DOHH2 (cell line): ENCODE results near the gene RNF213.

Source experiments
- EZH2phosphoT487 ChIP-seq: fragments of 200-600 bp; sonication (generic); IDR thresholded peaks from 2 replicates; pipeline ENCODE4 v1.6.1; 2017; ENCODE audit warnings: borderline replicate concordance, mild to moderate bottlenecking, antibody characterized with exemption, low read length, moderate library complexity, mixed read lengths
- TF ChIP-seq, protein P1 (sequence below): fragments of 200-600 bp; sonication (generic); IDR thresholded peaks from one replicate; pipeline ENCODE4 v1.5.1; 2014; ENCODE audit warnings: antibody characterized with exemption, mild to moderate bottlenecking, low read depth, low read length; ENCODE audit not compliant: poor library complexity, severe bottlenecking

DNA sequence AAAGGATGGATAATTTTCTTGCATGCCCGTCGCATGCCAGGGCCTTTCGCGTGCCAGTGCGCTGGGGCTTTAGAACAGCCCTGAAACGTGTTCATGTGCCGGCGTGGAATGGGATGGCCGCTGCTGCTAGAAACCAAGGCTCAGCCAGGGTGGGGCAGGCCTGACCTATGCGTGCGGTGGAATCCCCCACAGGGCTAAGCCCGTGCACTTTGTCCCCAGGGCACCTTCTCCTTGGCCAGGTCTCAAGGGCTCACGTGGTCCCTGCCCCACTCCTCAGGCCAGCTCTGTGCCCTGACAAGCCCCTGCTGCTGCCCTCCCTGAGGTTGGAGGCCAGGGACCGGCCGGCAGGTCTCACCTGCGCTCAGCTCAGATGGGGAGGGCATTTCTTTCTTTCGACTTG lies 13.1 kb upstream of the RNF213 start:
- TF ChIP-seq, protein P1, sequence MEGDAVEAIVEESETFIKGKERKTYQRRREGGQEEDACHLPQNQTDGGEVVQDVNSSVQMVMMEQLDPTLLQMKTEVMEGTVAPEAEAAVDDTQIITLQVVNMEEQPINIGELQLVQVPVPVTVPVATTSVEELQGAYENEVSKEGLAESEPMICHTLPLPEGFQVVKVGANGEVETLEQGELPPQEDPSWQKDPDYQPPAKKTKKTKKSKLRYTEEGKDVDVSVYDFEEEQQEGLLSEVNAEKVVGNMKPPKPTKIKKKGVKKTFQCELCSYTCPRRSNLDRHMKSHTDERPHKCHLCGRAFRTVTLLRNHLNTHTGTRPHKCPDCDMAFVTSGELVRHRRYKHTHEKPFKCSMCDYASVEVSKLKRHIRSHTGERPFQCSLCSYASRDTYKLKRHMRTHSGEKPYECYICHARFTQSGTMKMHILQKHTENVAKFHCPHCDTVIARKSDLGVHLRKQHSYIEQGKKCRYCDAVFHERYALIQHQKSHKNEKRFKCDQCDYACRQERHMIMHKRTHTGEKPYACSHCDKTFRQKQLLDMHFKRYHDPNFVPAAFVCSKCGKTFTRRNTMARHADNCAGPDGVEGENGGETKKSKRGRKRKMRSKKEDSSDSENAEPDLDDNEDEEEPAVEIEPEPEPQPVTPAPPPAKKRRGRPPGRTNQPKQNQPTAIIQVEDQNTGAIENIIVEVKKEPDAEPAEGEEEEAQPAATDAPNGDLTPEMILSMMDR, result no peak
- TF ChIP-seq EZH2phosphoT487, result no peak
